Left forelimb (tissue), 1 donor: ENCODE measurements around the gene DDT.
"Not testable (repeated sequence)": the region's sequence is repeated elsewhere in the genome, so short reads cannot be mapped to it uniquely, and the experiment has no call there.

Experiments
- DNase-seq: peaks from one replicate; pipeline ENCODE4 v3.0.0-alpha.2; 2018; ENCODE audit warnings: low spot score

Gene DDT

DNA sequence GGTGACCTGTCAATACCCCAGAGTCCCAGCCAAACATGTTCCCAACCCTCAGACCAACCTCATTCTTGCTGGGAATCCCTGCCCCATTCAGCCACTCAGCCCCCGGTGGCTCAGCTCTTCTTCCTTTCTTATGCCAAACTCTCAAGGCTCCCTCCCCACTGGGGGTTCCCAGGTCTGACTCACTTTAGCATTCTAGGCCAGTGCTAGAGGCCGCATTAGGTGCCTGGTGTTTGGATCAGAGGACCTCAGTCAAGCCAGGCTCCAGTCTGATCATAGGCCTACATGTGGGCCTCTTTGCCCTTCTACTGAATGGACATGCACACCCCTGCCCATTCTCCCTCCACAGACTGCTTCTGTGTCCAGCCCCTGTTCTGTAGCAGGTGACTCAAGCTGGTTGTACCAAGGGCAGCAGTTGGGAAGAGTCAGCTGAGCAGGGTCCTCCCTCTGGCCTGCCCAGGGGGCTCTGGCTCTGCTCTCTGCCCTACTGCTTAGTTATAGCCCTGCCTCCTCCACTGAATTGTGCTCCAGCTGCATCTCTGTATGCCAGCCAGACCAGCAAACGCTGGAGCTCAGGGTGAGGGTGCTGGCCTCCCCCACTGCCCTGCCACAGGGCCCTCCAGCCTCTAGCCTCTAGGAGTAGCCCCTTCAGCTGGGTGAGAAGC is 15.5 kb upstream of the DDT start:
- not testable (repeated sequence) for DNase-seq

DNA sequence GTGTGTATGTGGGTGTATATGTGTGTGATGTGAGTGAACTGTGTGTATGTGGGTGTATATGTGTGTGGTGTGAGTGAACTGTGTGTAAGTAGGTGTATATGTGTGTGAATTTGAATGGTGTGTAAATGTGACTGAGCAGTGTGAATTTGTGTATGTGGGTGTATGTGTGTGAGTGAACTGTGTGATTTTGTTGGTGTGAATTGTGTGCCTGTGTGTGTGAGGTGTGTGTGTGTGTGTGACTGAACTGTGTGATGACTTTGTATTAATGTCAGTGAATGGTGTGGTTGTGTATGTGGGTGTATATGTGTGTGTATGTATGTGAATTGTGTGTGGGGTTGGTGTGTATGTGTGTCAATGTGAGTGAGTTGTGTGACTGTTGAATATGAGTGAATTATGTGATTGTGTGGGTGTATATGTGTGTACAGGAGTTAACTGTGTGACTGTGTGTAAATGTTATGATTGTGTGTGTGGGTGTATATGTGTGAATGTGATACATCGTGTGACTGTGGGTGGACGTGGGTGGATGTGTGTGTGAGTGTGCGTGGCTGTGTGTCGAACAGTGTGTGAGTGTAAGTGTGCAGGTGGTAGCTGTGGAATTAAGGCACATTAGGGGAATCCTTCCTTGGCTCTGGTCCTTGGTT is 12.4 kb upstream of the DDT start:
- DNase-seq = not testable (repeated sequence)

DNA sequence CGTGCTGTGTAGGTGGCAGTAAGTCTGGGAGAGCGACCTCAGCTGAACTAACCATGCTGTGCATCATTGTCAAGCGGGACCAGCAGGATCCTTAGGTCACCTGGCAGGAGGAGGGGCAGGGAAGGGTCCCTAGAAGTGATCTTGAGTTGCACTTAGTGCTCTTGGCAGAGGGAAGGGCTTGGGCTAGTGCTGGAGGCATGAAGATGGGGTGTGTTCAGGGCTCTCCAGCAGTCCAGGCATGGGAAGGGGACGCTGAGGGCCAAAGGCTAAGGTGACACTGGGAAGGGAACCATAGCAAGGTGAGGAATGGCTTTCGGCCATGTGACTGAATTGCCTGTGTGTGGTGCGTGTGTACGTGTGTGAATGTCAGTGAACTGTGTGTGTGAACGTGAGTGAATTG is 11.8 kb upstream of the DDT start:
- not testable (repeated sequence) for DNase-seq

DNA sequence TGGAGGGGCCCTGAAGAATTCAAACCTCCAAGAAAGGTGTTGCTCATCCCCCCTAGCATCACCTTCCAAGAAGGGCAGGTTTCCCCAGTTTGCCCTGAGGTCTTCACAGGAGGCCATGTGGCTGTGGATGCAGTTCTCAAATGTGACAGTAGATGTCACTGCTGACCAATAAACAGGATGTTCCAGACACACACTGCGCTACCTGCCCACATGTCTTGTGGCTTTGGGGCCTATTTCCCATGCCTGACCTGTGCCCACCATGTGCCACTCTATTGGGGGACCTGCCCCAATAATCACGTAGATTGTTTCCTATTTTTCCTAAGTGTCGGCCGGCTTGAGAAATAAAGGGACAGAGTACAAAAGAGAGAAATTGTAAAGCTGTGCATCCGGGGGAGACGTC is 10.2 kb upstream of the DDT start:
- no peak for DNase-seq

DNA sequence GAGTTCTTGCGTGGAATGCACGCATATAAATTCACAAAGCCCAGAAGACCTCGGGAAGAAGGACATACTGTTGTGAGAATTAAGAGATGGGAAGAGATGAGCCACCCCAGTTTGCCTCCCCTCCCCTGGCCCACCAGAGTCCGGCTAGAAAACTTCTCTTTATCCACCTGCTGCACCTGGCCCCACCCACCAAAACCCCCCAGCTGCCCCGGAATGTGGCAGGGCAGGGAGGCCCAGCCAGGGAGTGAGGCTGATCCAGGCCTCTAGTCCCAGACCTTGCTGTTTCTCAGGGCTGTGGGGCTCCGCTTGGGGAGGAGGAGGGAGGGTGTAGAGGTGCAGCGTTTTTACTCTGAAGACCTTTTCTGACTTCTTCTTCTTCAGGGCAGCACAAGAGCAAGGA is 6.3 kb upstream of the DDT start:
- DNase-seq = not testable (repeated sequence)

DNA sequence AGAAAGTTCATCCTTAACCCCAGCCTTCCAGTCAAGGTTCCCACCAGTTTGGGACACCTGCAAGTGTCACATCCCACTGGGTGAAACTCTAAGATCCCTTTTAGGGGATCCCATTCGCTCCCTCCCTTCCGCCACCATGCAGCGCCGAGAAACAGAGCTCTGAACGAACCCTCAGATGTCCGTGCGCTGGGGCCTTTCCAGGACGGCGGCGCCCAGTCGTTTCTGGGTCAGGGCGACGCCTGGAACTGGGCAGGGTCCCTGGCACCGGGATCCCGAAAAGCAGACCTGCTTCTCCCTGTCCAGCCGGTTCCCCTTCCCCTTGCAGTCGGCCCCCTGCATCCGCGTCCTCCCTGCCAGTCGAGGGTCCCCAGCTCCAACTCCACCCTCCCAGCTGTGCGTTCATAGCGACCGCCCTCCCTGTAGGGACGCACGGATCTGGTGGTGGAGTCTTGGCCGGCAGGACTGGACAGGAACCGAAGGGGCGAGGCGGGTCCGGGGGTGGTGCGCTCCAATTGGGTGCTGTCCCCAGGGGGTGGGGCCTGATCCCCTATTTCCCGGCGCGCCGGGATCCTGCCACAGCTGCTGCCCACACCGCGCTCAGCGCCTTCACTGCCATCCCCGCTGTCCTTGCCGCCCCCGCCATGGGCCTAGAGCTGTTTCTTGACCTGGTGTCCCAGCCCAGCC is 5.5 kb upstream of the DDT start, which contains the start of gene GSTT2:
TSS of gene GSTT2 (plus strand) at position 578 of the 684 bp plus-strand sequence.
- not testable (repeated sequence) for DNase-seq

DNA sequence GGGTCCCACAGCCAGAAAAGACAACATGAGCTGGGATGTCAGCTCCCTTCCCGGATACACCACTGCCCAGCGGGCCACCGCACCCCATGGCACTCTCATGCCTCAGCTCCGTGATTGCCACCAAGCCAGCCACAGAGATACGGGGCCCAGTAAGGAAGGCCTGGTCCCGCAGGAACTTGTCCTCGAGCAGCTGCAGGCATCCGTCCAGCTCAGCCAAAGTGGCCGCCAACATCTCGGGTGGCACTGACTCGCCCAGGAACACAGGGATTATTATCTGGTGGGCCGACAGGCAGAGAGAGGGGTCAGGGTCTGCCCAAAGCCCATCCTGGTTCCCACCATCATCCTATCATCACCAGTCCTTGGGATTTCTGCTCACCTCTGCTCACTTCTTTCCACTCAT is 3.1 kb upstream of the DDT start:
- DNase-seq = not testable (repeated sequence)

DNA sequence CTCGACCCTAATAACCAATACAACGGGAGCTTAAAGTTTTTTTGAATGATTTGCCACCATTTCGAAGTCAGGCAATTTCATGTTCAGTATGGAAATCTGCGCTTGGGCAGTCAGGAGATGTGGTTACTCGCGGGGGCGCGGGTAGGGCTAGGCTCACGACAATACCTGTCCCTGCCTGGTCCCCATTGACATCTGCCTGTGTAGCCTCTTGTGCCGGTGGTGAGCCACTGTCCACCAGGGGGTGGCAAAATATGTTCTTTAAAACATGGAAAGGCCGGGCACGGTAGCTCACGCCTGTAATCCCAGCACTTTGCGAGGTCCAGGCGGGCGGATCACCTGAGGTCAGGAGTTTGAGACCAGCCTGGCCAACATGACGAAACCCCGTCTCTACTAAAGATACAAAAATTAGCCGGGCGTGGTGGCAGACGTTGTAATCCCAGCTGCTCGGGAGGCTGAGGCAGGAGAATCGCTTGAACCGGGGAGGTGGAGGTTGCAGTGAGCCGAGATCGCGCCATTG is 653 bp upstream of the DDT start:
- DNase-seq = not testable (repeated sequence)

DNA sequence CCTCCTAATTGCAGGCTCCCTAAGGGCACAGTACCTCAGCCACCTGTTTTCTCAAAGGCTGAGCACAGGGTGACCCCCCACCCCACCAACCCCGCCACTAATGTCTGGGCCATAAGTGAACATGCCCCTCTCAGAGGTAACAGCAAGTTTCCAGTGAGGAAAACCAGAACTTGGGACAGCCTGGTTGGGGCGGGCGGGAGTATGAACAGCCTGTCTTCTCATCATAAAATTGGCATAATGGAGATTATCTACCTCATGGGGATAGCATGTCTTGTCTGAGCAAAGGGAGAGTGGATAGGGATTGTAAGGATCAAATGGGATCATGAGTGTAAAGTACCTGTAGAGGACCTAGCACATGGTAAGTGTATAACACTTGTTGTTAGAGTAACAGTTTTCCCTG is 2.3 kb downstream of the DDT start:
- not testable (repeated sequence) for DNase-seq

DNA sequence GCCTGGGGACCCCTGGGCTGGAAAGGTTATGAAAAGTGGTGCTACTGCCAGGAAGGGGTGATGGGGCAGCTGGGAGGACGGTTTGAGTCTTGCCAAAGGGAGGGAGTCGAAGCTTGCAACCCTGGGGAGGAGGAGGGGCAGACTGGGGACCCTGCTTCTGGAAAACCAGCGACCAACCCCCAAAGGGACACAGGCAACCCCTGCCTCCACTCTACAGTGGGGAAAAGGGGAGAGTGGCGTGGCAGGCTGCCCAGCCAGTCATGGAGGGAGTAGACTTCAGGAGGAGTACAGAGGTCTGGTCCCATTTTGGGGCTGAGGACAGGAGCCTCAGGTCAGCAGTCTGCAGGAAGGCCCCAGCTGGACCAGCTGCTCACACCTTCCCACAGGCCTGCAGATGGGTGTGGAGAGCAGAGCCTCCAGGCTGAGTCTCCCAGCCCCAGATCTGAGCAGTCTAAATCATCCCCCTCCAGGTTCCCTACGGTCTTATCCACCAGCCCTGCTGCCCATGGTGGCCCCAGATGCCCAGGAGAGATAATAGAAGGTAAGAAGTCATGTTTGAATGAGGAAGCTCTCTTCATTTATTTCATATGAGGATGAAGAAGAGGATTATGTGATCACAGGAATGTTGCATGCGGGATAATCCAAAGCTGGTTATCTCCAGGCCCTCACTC is 3.3 kb downstream of the DDT start:
- no peak for DNase-seq

DNA sequence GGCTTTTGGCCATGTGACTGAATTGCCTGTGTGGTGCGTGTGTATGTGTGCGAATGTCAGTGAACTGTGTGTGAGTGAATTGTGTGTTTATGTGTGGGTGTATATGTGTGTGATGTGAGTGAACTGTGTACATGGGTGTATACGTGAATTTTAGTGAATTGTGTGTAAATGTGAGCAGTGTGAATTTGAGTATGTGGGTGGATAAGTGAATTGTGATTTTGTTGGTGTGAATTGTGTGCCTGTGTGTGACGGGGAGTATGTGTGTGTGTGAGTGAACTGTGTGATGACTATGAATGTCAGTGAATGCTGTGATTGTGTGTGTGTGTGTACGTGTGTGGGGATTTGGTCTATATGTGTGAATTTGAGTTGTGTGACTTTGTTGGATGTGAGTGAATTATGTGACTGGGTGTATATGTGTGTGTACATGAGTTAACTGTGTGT is 4.0 kb downstream of the DDT start:
- no peak for DNase-seq

DNA sequence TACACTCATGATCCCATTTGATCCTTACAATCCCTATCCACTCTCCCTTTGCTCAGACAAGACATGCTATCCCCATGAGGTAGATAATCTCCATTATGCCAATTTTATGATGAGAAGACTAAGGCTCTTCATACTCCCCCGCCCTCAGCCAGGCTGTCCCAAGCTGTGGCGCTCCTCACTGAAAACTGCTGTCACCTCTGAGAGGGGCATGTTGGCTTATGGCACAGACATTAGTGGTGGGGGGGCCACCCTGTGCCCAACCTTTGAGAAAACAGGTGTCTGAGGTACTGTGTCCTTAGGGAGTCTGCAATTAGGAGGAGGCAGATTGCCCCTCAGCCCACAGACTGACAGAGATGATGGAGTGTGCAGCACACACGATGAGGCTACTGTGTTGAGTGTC is 5.2 kb downstream of the DDT start:
- no peak for DNase-seq

DNA sequence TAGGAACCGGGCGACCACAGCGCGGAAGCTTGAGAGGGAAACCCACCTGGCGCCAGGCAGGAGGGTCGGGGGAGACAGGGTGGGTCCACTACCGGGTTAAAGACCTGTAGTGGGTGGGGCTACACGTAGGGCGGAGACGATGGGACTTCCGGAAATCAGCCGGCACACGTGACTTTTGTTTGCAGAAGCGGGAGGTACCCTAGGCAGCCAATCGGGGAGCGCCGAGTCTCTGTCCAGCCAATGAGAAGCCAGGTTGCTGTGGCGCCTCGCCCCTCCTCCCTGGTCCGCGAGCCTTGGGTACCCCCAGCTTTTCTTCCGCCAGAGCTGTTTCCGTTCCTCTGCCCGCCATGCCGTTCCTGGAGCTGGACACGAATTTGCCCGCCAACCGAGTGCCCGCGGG is 7.7 kb downstream of the DDT start, which contains the start of gene DDTL:
TSS of gene DDTL (plus strand) at position 321 of the 400 bp plus-strand sequence. CDS start at position 348, 27 bp downstream.
- DNase-seq = not testable (repeated sequence)

DNA sequence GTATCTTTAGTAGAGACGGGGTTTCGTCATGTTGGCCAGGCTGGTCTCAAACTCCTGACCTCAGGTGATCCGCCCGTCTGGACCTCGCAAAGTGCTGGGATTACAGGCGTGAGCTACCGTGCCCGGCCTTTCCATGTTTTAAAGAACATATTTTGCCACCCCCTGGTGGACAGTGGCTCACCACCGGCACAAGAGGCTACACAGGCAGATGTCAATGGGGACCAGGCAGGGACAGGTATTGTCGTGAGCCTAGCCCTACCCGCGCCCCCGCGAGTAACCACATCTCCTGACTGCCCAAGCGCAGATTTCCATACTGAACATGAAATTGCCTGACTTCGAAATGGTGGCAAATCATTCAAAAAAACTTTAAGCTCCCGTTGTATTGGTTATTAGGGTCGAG is 8.1 kb downstream of the DDT start:
- DNase-seq = not testable (repeated sequence)

DNA sequence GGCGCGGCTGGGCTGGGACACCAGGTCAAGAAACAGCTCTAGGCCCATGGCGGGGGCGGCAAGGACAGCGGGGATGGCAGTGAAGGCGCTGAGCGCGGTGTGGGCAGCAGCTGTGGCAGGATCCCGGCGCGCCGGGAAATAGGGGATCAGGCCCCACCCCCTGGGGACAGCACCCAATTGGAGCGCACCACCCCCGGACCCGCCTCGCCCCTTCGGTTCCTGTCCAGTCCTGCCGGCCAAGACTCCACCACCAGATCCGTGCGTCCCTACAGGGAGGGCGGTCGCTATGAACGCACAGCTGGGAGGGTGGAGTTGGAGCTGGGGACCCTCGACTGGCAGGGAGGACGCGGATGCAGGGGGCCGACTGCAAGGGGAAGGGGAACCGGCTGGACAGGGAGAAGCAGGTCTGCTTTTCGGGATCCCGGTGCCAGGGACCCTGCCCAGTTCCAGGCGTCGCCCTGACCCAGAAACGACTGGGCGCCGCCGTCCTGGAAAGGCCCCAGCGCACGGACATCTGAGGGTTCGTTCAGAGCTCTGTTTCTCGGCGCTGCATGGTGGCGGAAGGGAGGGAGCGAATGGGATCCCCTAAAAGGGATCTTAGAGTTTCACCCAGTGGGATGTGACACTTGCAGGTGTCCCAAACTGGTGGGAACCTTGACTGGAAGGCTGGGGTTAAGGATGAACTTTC is 13.0 kb downstream of the DDT start, which contains the start of gene GSTT2B:
TSS of gene GSTT2B (minus strand) at position 112 of the 688 bp plus-strand sequence. CDS start at position 48, 64 bp downstream.
- not testable (repeated sequence) for DNase-seq

DNA sequence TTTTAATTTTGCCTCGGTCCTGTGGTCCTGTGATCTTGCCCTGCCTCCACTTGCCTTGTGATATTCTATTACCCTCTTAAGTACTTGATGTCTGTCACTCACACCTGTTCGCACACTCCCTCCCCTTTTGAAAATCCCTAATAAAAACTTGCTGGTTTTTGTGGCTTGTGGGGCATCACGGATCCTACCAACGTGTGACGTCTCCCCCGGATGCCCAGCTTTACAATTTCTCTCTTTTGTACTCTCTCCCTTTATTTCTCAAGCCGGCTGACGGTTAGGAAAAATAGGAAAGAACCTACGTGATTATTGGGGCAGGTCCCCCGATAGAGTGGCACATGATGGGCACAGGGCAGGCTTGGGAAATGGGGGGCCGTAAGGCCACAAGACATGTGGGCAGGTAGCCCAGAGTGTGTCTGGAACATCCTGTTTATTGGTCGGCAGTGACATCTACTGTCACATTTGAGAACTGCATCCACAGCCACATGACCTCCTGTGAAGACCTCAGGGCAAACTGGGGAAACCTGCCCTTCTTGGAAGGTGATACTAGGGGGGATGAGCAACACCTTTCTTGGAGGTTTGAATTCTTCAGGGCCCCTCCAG is 17.8 kb downstream of the DDT start:
- DNase-seq = not testable (repeated sequence)

DNA sequence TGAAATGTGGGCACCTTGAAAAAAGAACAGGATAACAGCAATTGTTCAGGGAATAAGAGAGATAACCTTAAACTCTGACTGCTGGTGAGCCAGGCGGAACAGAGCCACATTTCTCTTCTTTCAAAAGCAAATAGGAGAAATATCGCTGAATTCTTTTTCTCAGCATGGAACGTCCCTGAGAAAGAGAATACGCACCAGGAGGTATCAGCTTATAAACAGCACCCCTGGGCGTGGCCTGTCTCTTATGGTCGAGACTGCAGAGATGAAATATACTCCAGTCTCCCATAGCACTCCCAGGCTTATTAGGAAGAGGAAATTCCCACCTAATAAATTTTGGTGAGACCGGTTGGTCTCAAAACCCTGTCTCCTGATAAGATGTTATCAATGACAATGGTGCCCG is 18.4 kb downstream of the DDT start:
- not testable (repeated sequence) for DNase-seq

DNA sequence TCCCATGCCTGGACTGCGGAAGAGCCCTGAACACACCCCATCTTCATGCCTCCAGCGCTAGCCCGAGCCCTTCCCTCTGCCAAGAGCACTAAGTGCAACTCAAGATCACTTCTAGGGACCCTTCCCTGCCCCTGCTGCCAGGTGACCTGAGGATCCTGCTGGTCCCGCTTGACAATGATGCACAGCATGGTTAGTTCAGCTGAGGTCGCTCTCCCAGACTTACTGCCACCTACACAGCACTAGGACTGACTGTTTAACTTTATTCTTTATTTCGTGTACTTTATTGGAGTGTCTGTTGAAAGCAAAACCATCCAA is 19.3 kb downstream of the DDT start:
- not testable (repeated sequence) for DNase-seq

DNA sequence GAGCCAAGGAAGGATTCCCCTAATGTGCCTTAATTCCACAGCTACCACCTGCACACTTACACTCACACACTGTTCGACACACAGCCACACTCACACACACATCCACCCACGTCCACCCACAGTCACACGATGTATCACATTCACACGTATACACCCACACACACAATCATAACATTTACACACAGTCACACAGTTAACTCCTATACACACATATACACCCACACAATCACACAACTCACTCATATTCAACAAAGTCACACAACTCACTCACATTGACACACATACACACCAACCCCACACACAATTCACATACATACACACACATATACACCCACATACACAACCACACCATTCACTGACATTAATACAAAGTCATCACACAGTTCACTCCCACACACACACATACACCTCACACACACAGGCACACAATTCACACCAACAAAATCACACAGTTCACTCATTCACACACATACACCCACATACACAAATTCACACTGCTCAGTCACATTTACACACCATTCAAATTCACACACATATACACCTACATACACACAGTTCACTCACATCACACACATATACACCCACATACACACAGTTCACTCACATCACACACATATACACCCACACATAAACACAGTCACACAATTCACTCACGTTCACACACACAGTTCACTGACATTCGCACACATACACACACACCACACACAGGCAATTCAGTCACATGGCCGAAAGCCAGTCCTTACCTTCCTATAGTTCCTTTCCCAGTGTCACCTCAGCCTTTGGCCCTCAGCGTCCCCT is 19.8 kb downstream of the DDT start:
- DNase-seq = not testable (repeated sequence)

DNA sequence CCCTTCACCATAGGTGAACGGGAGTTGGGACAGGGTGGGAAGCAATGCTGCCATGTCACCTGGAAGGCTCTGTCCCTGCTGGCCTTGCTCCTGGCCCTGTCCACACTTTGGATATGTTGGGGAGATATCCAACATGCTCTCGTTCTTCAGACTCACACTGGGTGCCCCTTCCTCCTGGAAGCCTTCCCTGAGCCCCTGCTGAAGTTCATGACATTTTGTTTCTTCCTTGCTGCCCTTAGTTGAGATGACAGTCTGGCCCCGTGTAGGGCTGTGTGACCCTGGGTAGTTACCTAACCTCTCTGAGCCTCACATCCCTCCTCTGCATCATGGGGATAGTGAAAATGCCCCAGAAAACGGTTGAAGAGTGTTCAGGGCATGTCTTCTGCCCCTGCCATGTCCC is 20.8 kb downstream of the DDT start:
- DNase-seq = not testable (repeated sequence)
